HG03196 (cell line): Measurements from ENCODE around the gene CDYL2.
"Not testable (repeated sequence)": the region's sequence is repeated elsewhere in the genome, so short reads cannot be mapped to it uniquely, and the experiment has no call there.

Experiments
- ATAC-seq: cut with Tn5 transposase; IDR thresholded peaks from one replicate; pipeline ENCODE4 v1.9.1; 2021; ENCODE audit not compliant: unreplicated experiment

CDYL2 gene

GRCh38 chr16:80804526-80805383 is at the start of gene CDYL2:
Gene CDYL2 (minus strand): TSS chr16:80804598. CDS start chr16:80804173, 425 bp downstream.
- peak; percentile 68 for ATAC-seq

GRCh38 chr16:80852261-80852872 is 48.0 kb upstream of the CDYL2 start:
- no peak for ATAC-seq

GRCh38 chr16:80851831-80852230 is 47.4 kb upstream of the CDYL2 start:
- ATAC-seq = no peak

GRCh38 chr16:80850757-80851156 is 46.4 kb upstream of the CDYL2 start:
- no peak for ATAC-seq

- no peak for ATAC-seq
Observed at GRCh38 chr16:80848862-80849261, 44.5 kb upstream of the CDYL2 start.

GRCh38 chr16:80846680-80847079 is 42.3 kb upstream of the CDYL2 start:
- no peak for ATAC-seq

GRCh38 chr16:80846275-80846674 is 41.9 kb upstream of the CDYL2 start:
- ATAC-seq = no peak

GRCh38 chr16:80844395-80844794 is 40.0 kb upstream of the CDYL2 start:
- no peak for ATAC-seq

- ATAC-seq = no peak
Observed at GRCh38 chr16:80841231-80841630, 36.8 kb upstream of the CDYL2 start.

GRCh38 chr16:80837533-80838147 is 33.2 kb upstream of the CDYL2 start:
- ATAC-seq = no peak

GRCh38 chr16:80836846-80837245 is 32.4 kb upstream of the CDYL2 start:
- no peak for ATAC-seq

- ATAC-seq = no peak
Observed at GRCh38 chr16:80836202-80836601, 31.8 kb upstream of the CDYL2 start.

GRCh38 chr16:80831039-80831438 is 26.6 kb upstream of the CDYL2 start:
- no peak for ATAC-seq

GRCh38 chr16:80828495-80828894 is 24.1 kb upstream of the CDYL2 start:
- ATAC-seq = no peak

- no peak for ATAC-seq
Observed at GRCh38 chr16:80827007-80827406, 22.6 kb upstream of the CDYL2 start.

GRCh38 chr16:80825365-80825758 is 21.0 kb upstream of the CDYL2 start:
- ATAC-seq = no peak

GRCh38 chr16:80824623-80825364 is 20.4 kb upstream of the CDYL2 start:
- ATAC-seq = no peak

- no peak for ATAC-seq
Observed at GRCh38 chr16:80819988-80820387, 15.6 kb upstream of the CDYL2 start.

GRCh38 chr16:80816356-80816755 is 12.0 kb upstream of the CDYL2 start:
- ATAC-seq = no peak

- ATAC-seq = not testable (repeated sequence)
Observed at GRCh38 chr16:80815278-80815677, 10.9 kb upstream of the CDYL2 start.

- no peak for ATAC-seq
Observed at GRCh38 chr16:80812593-80812992, 8.2 kb upstream of the CDYL2 start.
